Measurements from ENCODE around the gene C6orf52.
"Not testable (repeated sequence)": the region's sequence is repeated elsewhere in the genome, so short reads cannot be mapped to it uniquely, and the experiment has no call there.

The C6orf52 gene

GRCh38 chr6:10722570-10722819, 28.1 kb upstream of the C6orf52 start:
- DNase-seq (ENCODE audit: low read depth), result no peak
- no peak for TF ChIP-seq CTCF (conservative IDR thresholded peaks at IDR 0.05; ENCODE audit: control insufficient read depth, insufficient read depth, low read depth, low read length)
- H3K4me3 ChIP-seq (ENCODE audit: control insufficient read depth, low read depth, low read length), result peak overlapping the region; percentile 86

GRCh38 chr6:10721850-10722569, 27.6 kb upstream of the C6orf52 start:
- peak overlapping the region; percentile 86 for H3K4me3 ChIP-seq (ENCODE audit: control insufficient read depth, low read depth, low read length)
- no peak for DNase-seq (ENCODE audit: low read depth)
- TF ChIP-seq CTCF (conservative IDR thresholded peaks at IDR 0.05; ENCODE audit: control insufficient read depth, insufficient read depth, low read depth, low read length), result no peak

- H3K4me3 ChIP-seq (ENCODE audit: control insufficient read depth, low read depth, low read length), result peak overlapping the region; percentile 52
- not testable (repeated sequence) for DNase-seq (ENCODE audit: low read depth)
Measured at GRCh38 chr6:10720960-10721849, 26.8 kb upstream of the C6orf52 start.

GRCh38 chr6:10720265-10720959, 26.0 kb upstream of the C6orf52 start:
- H3K4me3 ChIP-seq (ENCODE audit: control insufficient read depth, low read depth, low read length), result peak overlapping the region; percentile 52
- peak; percentile 20 for DNase-seq (ENCODE audit: low read depth)
- TF ChIP-seq CTCF (conservative IDR thresholded peaks at IDR 0.05; ENCODE audit: control insufficient read depth, insufficient read depth, low read depth, low read length), result no peak

- no peak for TF ChIP-seq CTCF (conservative IDR thresholded peaks at IDR 0.05; ENCODE audit: control insufficient read depth, insufficient read depth, low read depth, low read length)
- H3K4me3 ChIP-seq (ENCODE audit: control insufficient read depth, low read depth, low read length), result peak overlapping the region; percentile 52
- DNase-seq (ENCODE audit: low read depth), result no peak
Measured at GRCh38 chr6:10719964-10720264, 25.5 kb upstream of the C6orf52 start.

GRCh38 chr6:10719296-10719963, 25.0 kb upstream of the C6orf52 start:
- TF ChIP-seq CTCF (conservative IDR thresholded peaks at IDR 0.05; ENCODE audit: control insufficient read depth, insufficient read depth, low read depth, low read length), result no peak
- H3K4me3 ChIP-seq (ENCODE audit: control insufficient read depth, low read depth, low read length), result peak overlapping the region; percentile 52
- DNase-seq (ENCODE audit: low read depth), result peak; percentile 45

Data from fibroblast of mammary gland (primary cell).